IPS-18c (cell line): ENCODE measurements around the gene CPTP.

ENCODE experiments used
- H3K4me3 ChIP-seq: 2 replicates; pipeline ENCODE4 v1.7.0; 2013; ENCODE audit warnings: low read depth, mild to moderate bottlenecking, low read length, moderate library complexity; ENCODE audit not compliant: insufficient read depth
- H3K9me3 ChIP-seq: one replicate; pipeline ENCODE4 v1.6.1; 2013; ENCODE audit warnings: mild to moderate bottlenecking, low read length, moderate library complexity; ENCODE audit not compliant: control insufficient read depth, insufficient read depth

CPTP gene

GRCh38 chr1:1290238-1290731 lies 34.3 kb upstream of the CPTP start:
- no peak overlapping the region for H3K4me3 ChIP-seq
- no peaks in the 10 kb centered on the region for H3K9me3 ChIP-seq

DNA sequence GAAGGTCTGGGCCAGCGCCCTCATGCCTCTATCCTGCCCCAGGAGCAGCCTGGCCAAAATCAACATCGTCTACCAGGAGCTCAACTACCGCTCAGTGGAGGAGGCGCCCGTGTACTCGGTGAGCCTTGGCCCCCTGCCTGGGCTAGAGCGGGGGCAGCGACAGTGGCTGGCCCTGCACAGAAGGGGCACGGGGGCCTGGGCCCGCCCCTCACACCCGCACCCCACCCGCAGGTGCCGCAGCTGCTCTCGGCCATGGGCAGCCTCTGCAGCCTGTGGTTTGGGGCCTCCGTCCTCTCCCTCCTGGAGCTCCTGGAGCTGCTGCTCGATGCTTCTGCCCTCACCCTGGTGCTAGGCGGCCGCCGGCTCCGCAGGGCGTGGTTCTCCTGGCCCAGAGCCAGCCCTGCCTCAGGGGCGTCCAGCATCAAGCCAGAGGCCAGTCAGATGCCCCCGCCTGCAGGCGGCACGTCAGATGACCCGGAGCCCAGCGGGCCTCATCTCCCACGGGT lies 33.5 kb upstream of the CPTP start:
- no peak overlapping the region for H3K4me3 ChIP-seq
- no peaks in the 10 kb centered on the region for H3K9me3 ChIP-seq

- no peak overlapping the region for H3K4me3 ChIP-seq
- H3K9me3 ChIP-seq: no peaks in the 10 kb centered on the region
These were observed 32.8 kb upstream of the CPTP start for GRCh38 chr1:1291548-1292441.

- H3K9me3 ChIP-seq: no peaks in the 10 kb centered on the region
- H3K4me3 ChIP-seq: no peak overlapping the region
These were observed 32.2 kb upstream of the CPTP start for GRCh38 chr1:1292442-1292779.

- Histone ChIP-seq H3K4me3 (no peak overlapping the region), H3K9me3 (no peaks in the 10 kb centered on the region)
These were observed 31.8 kb upstream of the CPTP start for GRCh38 chr1:1292851-1293250.

DNA sequence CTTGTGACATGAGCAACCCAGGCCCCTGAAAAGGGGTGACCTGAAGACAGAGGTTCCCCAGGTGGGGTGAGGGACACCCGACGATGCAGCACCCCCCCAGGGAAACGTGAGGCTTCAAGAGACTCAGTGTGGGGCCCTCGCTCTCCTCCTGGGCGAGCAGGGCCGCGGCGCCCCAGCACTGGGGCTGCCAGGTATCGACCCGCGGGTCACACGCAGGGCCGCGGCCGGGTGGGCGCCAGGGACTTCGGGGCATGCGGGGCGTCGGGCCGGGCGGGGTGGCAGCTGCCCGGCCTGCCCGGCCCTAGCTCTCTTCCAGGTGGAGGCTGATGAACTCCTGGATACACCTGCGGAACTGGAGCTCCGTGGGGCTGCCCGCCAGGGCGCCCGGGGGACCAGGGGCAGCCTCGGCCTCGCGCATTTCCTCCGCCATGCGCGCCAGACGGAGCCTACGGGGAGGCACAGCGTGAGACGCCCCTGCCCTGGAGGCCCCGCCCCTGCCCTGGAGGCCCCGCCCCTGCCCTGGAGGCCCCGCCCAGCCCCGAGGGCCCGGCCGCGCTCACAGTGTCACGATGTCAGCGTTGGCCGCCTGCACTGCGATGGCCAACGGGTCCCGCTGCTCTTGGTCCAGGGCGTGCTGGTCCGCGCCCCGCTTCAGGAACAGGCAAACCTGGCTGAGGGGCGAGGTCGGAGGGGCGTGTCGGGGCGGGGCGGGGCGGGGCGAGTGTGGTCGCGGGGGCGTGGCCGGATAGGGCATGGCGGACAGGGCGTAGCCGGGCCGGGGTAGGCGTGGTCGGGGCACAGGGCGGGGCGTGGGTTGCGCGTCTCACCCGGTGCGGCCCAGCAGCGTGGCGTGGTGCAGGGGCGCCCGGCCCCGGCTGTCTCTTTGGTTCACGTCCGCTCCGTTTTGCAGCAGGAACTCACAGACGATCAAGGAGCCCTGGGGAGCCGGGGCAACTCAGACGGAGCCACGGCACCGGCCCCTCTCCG lies 31.0 kb upstream of the CPTP start:
- H3K9me3 ChIP-seq: no peaks in the 10 kb centered on the region
- no peak overlapping the region for H3K4me3 ChIP-seq

- Histone ChIP-seq H3K9me3 (no peaks in the 10 kb centered on the region), H3K4me3 (no peak overlapping the region)
These were observed 30.2 kb upstream of the CPTP start for GRCh38 chr1:1294250-1294890.

DNA sequence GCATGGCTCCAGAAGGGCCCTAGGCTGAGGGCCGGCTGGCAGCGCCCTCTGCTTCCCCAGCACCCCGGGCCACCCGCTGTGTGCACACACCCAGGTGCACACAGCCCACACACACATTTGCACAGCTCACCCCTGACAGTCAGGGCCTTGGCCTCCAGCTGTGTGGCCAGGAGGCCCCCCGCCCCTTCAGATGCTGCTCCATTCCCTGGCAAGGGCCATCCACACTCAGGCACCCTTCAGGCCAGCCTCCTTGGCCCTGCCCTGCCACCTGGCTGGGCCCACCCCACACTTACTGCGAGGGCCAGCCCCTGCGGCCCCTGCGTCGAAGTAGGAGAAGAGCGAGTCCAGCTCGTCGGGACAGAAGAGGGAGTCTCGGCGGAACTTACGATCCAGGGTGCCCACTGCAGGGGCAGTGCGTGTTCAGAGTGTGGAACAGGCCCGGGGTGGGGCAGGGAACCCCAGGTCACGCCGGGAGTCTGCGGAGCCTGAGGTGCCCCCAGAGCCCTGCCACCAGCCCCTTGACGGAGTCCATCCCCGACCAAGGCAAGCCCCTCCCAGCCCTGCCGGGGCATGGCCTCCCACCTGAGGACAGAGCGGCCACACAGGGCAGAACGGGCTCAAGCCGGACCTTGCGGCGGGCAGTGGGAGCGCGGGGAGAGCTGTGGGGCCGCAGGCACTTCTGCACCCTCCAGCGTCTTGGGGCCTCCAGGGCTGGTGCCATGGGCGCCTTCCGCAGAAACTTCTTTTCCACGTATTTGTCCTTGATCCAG lies 29.3 kb upstream of the CPTP start:
- no peaks in the 10 kb centered on the region for H3K9me3 ChIP-seq

GRCh38 chr1:1296070-1297061 lies 28.2 kb upstream of the CPTP start:
- Histone ChIP-seq H3K9me3 (no peaks in the 10 kb centered on the region), H3K4me3 (no peak overlapping the region)

More for the DNA sequence above, 29.3 kb upstream of the CPTP start:
- no peak overlapping the region for H3K4me3 ChIP-seq

GRCh38 chr1:1297802-1298424 lies 26.7 kb upstream of the CPTP start:
- H3K9me3 ChIP-seq: no peaks in the 10 kb centered on the region
- H3K4me3 ChIP-seq: no peak overlapping the region

DNA sequence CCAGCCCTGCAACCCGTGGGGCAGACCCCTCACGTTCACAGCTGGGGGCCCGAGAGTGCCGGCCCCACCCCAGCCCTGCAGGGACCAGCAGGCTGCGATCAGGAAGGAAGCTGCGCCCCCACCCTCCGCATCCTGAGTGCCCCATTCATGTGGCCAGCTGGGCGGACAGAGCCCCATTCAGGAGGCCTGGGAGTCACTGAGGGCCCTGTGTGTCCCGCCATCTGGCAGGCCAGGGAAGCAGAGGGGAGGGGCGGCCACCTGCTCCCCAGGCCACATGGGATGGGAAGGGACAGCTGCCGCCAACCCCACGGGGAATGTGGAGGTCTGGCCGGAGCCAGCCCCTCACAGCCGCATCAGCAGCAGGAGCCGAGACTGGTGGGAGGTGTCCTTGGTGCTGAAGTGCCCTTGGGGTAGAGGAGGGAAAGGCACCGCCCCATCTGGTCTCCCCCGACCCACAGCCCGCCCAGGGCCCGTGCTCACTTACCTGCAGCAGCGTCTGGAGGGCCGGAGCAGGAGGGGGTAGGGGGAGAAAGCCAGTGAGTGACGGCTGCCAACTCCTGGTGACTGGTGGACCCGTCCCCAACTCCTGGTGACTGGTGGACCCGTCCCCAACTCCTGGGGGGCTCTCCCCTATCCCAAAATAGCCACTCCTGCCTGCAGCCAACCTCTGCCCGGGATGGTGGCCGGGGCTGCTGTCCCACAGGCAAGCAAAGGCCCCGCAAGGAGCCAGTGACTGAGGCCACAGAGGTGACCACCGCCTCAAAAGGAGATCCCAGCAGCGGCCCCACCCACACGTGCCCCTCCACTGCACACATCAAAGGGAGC lies 25.5 kb upstream of the CPTP start:
- H3K4me3 ChIP-seq: no peak overlapping the region
- H3K9me3 ChIP-seq: no peaks in the 10 kb centered on the region

GRCh38 chr1:1299686-1300351 lies 24.8 kb upstream of the CPTP start:
- H3K9me3 ChIP-seq: no peaks in the 10 kb centered on the region

DNA sequence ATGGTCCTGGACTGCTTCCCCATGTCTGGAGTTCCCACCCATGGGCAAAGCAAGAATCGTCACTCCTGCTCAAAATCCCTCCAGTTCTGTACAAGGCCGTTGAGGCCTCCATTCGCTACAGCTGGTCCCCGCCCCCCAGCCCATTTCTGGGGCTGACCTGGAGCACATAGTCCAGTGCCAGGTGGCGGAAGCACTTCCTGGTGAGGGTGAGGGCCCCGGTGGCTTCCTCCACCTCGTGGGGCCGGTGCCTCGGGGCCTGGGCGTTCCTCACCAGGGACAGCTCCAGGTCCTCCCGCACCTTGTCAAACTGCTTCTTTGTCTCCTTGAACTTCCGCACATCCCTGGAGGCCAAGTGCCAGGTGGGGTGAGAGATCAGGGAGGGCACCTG lies 24.3 kb upstream of the CPTP start:
- Histone ChIP-seq H3K9me3 (no peaks in the 10 kb centered on the region), H3K4me3 (no peak overlapping the region)

More at GRCh38 chr1:1299686-1300351, 24.8 kb upstream of the CPTP start:
- no peak overlapping the region for H3K4me3 ChIP-seq

DNA sequence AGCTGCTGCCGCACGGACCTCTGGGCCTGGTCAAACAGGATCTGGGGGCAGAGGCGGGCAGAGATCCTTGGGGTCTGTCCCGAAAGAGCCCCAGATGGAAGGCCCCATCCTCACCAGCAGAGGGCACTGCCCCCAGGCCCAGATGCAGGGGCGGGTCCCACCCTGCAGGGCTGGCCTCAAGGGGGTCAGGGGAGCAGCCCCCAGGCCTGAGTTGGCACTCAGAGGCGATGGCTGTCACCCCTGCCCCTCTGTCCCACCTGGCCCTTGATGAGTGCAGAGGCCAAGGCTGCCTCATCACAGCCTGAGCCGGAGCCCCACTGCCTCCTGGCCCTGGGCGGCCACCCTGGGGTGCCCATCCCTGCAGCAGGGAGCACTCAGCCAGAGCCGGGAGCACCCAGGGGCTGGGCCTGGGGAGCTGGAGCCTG lies 22.6 kb upstream of the CPTP start:
- Histone ChIP-seq H3K9me3 (no peaks in the 10 kb centered on the region), H3K4me3 (no peak overlapping the region)
